SK-N-SH (cell line): Measurements from ENCODE around the gene POU6F2. TPM values are rescaled to one million over a fixed set of nuclear protein-coding genes. Genes with fewer than 3 reads are reported as not detected.

Experiments
- CTCF ChIA-PET: fragments of 300-600, 350-600 bp; formaldehyde crosslinking; extraction: SDS; loops from one replicate; lab custom pipeline; 2021; lab: Yijun Ruan, JAX
- POLR2A ChIA-PET: fragments of 350-600 bp; sonication (Branson Sonifier 250); formaldehyde crosslinking; extraction: SDS; loops from one replicate; lab custom pipeline; 2020; ENCODE audit warnings: antibody characterized with exemption, inconsistent platforms; lab: Yijun Ruan, JAX
- DNase-seq: peaks from one replicate; pipeline ENCODE4 v3.0.0; 2012
- H2AFZ ChIP-seq: fragments of 200-600 bp; sonication (generic); 2 replicates; pipeline ENCODE4 v1.8.1; 2016; ENCODE audit warnings: antibody characterized with exemption, mild to moderate bottlenecking, low read depth
- H3F3A ChIP-seq: fragments of 200-600 bp; sonication (generic); replicated peaks from 2 replicates; pipeline ENCODE3; 2016; ENCODE audit warnings: antibody characterized with exemption, mild to moderate bottlenecking; ENCODE audit not compliant: insufficient read depth
- H3K27ac ChIP-seq, 2 experiments: fragments of 200-500 bp in 1 of 2; fragments of 200-600 bp in 1 of 2; sonication (Bioruptor generic) in 1 of 2; sonication (generic), shearing (Covaris generic) in 1 of 2; 2 replicates each; pipeline versions ENCODE4 v1.5.1 to v1.6.1; 2014 to 2016; ENCODE audit warnings: low read depth in 2 of 2, inconsistent platforms in 1 of 2, low read length in 1 of 2, mild to moderate bottlenecking in 1 of 2, mixed read lengths in 1 of 2
- H3K27me3 ChIP-seq: fragments of 200-600 bp; sonication (generic), shearing (Covaris generic); 2 replicates; pipeline ENCODE4 v1.6.1; 2016; ENCODE audit warnings: mixed run types; ENCODE audit not compliant: insufficient read depth
- H3K36me3 ChIP-seq, 2 experiments: fragments of 200-500 bp in 1 of 2; fragments of 200-600 bp in 1 of 2; sonication (Bioruptor generic) in 1 of 2; sonication (generic) in 1 of 2; replicated peaks in 1 of 2; 2 replicates each; pipeline versions ENCODE3 to v1.5.1; 2014 to 2016; ENCODE audit warnings: low read length in 1 of 2, mild to moderate bottlenecking in 1 of 2; ENCODE audit not compliant: insufficient read depth in 2 of 2, control insufficient read depth in 1 of 2
- H3K4me1 ChIP-seq, 2 experiments: fragments of 200-500 bp in 1 of 2; fragments of 200-600 bp in 1 of 2; sonication (Bioruptor generic) in 1 of 2; sonication (generic), shearing (Covaris generic) in 1 of 2; 2 replicates each; pipeline versions ENCODE4 v1.5.1 to v1.6.1; 2014 to 2016; ENCODE audit warnings: low read depth in 1 of 2, low read length in 1 of 2, mixed run types in 1 of 2; ENCODE audit not compliant: insufficient read depth in 2 of 2, control insufficient read depth in 1 of 2
- H3K4me2 ChIP-seq: fragments of 200-600 bp; sonication (generic), shearing (Covaris generic); 2 replicates; pipeline ENCODE4 v1.6.1; 2017; ENCODE audit warnings: mixed run types
- H3K4me3 ChIP-seq, 2 experiments: fragments of 200-500 bp in 1 of 2; fragments of 200-600 bp in 1 of 2; sonication (Bioruptor generic) in 1 of 2; sonication (generic), shearing (Covaris generic) in 1 of 2; 2 replicates each; pipeline versions ENCODE4 v1.5.1 to v1.8.1; 2014 to 2016; ENCODE audit warnings: low read depth in 2 of 2, inconsistent platforms in 1 of 2, low read length in 1 of 2, mild to moderate bottlenecking in 1 of 2, mixed read lengths in 1 of 2, moderate library complexity in 1 of 2
- H3K79me2 ChIP-seq: fragments of 200-600 bp; sonication (generic); 2 replicates; pipeline ENCODE4 v1.8.1; 2017; ENCODE audit warnings: mild to moderate bottlenecking; ENCODE audit not compliant: insufficient read depth
- H3K9ac ChIP-seq: fragments of 200-600 bp; sonication (generic); 2 replicates; pipeline ENCODE4 v1.6.1; 2017; ENCODE audit warnings: mixed run types
- H3K9me2 ChIP-seq: fragments of 200-600 bp; sonication (generic); 2 replicates; pipeline ENCODE4 v1.6.1; 2017; ENCODE audit warnings: mixed run types
- H3K9me3 ChIP-seq: fragments of 200-600 bp; sonication (generic); 2 replicates; pipeline ENCODE4 v1.6.1; 2017; ENCODE audit warnings: mixed run types, mild to moderate bottlenecking, moderate library complexity
- H4K20me1 ChIP-seq: fragments of 200-600 bp; sonication (generic); 2 replicates; pipeline ENCODE4 v1.6.1; 2017; ENCODE audit warnings: mild to moderate bottlenecking, mixed run types; ENCODE audit not compliant: insufficient read depth
- CTCF ChIP-seq: fragments of 200-600 bp; sonication (generic); IDR thresholded peaks from 2 replicates; pipeline ENCODE4 v1.6.1; 2017; ENCODE audit warnings: antibody characterized with exemption, mild to moderate bottlenecking, moderate library complexity
- EP300 ChIP-seq, 2 experiments: IDR thresholded peaks; 2 replicates each; pipeline versions ENCODE4 v1.4.0 to v1.6.1; 2012; ENCODE audit warnings: borderline replicate concordance in 1 of 2, low read depth in 1 of 2, low read length in 1 of 2
- FOSL2 ChIP-seq: IDR thresholded peaks from 2 replicates; pipeline ENCODE4 v1.4.0; 2012; ENCODE audit warnings: low read depth, mild to moderate bottlenecking, moderate library complexity, borderline replicate concordance
- GABPA ChIP-seq: IDR thresholded peaks from 2 replicates; pipeline ENCODE4 v1.4.0; 2012; ENCODE audit warnings: low read depth, mild to moderate bottlenecking
- GATA2 ChIP-seq: sonication (generic); formaldehyde crosslinking; IDR thresholded peaks from 2 replicates; pipeline ENCODE4 v1.5.0; 2020; ENCODE audit warnings: mild to moderate bottlenecking, missing genetic modification reagents
- JUND ChIP-seq: IDR thresholded peaks from 2 replicates; pipeline ENCODE4 v1.4.0; 2012
- MXI1 ChIP-seq: IDR thresholded peaks from 2 replicates; pipeline ENCODE4 v1.6.1; 2012; ENCODE audit warnings: mild to moderate bottlenecking, low read depth, low read length, improper control_type of control experiment
- NFIC ChIP-seq: IDR thresholded peaks from 2 replicates; pipeline ENCODE4 v1.4.0; 2012; ENCODE audit warnings: borderline replicate concordance
- PBX3 ChIP-seq: IDR thresholded peaks from 2 replicates; pipeline ENCODE4; 2012
- RCOR1 ChIP-seq: fragments of 150-350 bp; IDR thresholded peaks from 2 replicates; pipeline ENCODE4 v1.6.1; 2017; ENCODE audit warnings: antibody characterized with exemption, low read length
- SIN3A ChIP-seq: IDR thresholded peaks from 2 replicates; pipeline ENCODE4 v1.6.1; 2012; ENCODE audit warnings: low read depth, mild to moderate bottlenecking, low read length, moderate library complexity, borderline replicate concordance
- TCF12 ChIP-seq: IDR thresholded peaks from 2 replicates; pipeline ENCODE4 v1.4.0; 2012
- TEAD4 ChIP-seq: IDR thresholded peaks from 2 replicates; pipeline ENCODE4 v1.4.0; 2012; ENCODE audit warnings: mild to moderate bottlenecking, borderline replicate concordance; ENCODE audit not compliant: insufficient read depth
- USF1 ChIP-seq: IDR thresholded peaks from 2 replicates; pipeline ENCODE4 v1.4.0; 2012; ENCODE audit warnings: low read depth, borderline replicate concordance
- WGBS: methylation state at CpG from one replicate; pipeline ENCODE4 v1.1.6; 2017; ENCODE audit warnings: low lambda C conversion rate; 5-methylcytosine and 5-hydroxymethylcytosine counted together
- polyA plus RNA-seq, 3 experiments: library from polyadenylated mRNA; depleted of rRNA; stranded (reverse); fragments of >200 nt; gene quantifications; 2 replicates each; pipeline ENCODE4 v1.2.3, GENCODE V29; 2012

Gene POU6F2
- polyA plus RNA-seq, 1 of the 3 experiments (the other 2 are of a cell fraction) = under 0.01 TPM

DNA sequence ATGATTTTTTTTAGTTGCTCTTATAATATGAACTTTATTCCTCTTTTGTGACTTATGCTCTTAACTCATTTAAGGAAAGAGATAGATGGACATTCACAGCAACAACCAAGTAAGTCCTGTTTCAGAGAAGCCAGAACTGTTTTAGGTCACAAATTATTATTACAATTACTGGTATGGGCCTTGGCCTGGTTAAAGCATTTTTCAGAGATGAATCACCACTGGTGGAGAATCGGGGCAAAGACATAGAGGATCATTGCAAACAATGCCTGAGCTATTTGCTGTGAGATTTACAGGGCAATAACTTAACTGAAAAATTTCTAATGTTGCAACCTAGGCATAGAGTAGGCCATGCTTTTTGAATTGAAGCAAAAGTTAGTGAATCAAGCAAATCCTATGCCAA, 450.5 kb downstream of the POU6F2 start:
- POLR2A ChIA-PET = no interaction called here

More for the DNA sequence above, 450.5 kb downstream of the POU6F2 start:
- no peaks in the 10 kb centered on the region for H3K9me3 ChIP-seq
- H3K79me2 ChIP-seq = no peaks in the 10 kb centered on the region
- CTCF ChIA-PET = interaction anchor here (0.5 kb wide), 1 partner anchor 574 kb away, joined by 3 read pairs; no protein-coding TSS in a partner anchor
- H3K4me3 ChIP-seq = no peak overlapping the region
- no peak overlapping the region for H3K27ac ChIP-seq
- H3K4me1 ChIP-seq = no peaks in the 10 kb centered on the region; a peak in 1 of 4 replicates
- DNase-seq = no peak
- H4K20me1 ChIP-seq = no peaks in the 10 kb centered on the region
- no peaks in the 10 kb centered on the region for H3F3A ChIP-seq
- H3K27me3 ChIP-seq = peaks cover 11% of the 10 kb centered on the region; the same call in 1 of the 2 replicates
- no peaks in the 10 kb centered on the region for H3K36me3 ChIP-seq
- no peak overlapping the region for H3K4me2 ChIP-seq
- H2AFZ ChIP-seq = no peak overlapping the region
- no peaks in the 10 kb centered on the region for H3K9me2 ChIP-seq
- H3K9ac ChIP-seq = no peak overlapping the region
- 4% methylated on average over 1 of the region's 1 CpG for WGBS
- TF ChIP-seq PBX3 (no peak), TEAD4 (no peak), EP300 (IDR thresholded peaks at IDR 0.05; ENCODE audit: borderline replicate concordance in 1 of 2, low read depth in 1 of 2, low read length in 1 of 2) (0 out of 4 replicates have a peak, but pooled peaks of 1 of the 2 experiments have one; percentile 18), GATA2 (CRISPR knock-in tag) (no peak), USF1 (no peak), RCOR1 (no peak), CTCF (no peak), TCF12 (peak; percentile 40; the same call in 1 of the 2 replicates), GABPA (no peak), JUND (peak; percentile 78), SIN3A (no peak), MXI1 (no peak), FOSL2 (peak; percentile 86), NFIC (peak; percentile 61; the same call in 1 of the 2 replicates)
- TF ChIP-seq, all 33 proteins: peak for 5
